IMR-90 (cell line): Measurements from ENCODE around the gene S100A6.

Experiments
- BHLHE40 ChIP-seq: fragments of 150-350 bp; IDR thresholded peaks from 2 replicates; pipeline ENCODE4 v1.6.1; 2016; ENCODE audit warnings: mild to moderate bottlenecking, low read depth, low read length
- CEBPB ChIP-seq: IDR thresholded peaks from 2 replicates; pipeline ENCODE4 v1.6.1; 2012; ENCODE audit warnings: low read depth, low read length, improper control_type of control experiment
- MAFK ChIP-seq: IDR thresholded peaks from 2 replicates; pipeline ENCODE4 v1.6.1; 2012; ENCODE audit warnings: low read depth, low read length, improper control_type of control experiment
- POLR2A ChIP-seq: IDR thresholded peaks from 2 replicates; pipeline ENCODE4 v1.6.1; 2012; ENCODE audit warnings: mild to moderate bottlenecking, low read depth, low read length
- TF ChIP-seq, protein P1 (sequence below): conservative IDR thresholded peaks from 2 replicates; pipeline ENCODE4 v1.5.1; 2012; ENCODE audit warnings: mild to moderate bottlenecking, low read depth, low read length, improper control_type of control experiment

DNA sequence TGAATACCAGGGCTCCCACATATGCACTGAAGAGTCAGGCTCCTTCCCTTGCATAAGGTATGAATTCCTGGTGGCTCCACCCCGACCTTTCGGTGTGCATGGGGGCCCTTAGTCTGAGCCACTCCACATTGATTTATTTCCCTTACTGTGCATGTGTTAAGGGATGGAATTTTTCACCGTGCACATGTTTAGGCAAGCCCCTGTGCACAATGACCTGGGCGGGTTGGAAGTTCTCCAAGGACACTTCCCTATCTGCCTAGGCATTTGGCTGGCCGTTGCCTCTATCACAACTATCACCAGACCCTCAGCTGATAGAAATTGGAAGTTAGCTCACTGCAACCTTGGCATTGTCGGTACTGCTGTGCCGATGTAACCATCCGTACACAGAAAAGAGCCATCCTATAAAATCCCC lies 9.7 kb downstream of the S100A6 start:
- TF ChIP-seq, protein P1, sequence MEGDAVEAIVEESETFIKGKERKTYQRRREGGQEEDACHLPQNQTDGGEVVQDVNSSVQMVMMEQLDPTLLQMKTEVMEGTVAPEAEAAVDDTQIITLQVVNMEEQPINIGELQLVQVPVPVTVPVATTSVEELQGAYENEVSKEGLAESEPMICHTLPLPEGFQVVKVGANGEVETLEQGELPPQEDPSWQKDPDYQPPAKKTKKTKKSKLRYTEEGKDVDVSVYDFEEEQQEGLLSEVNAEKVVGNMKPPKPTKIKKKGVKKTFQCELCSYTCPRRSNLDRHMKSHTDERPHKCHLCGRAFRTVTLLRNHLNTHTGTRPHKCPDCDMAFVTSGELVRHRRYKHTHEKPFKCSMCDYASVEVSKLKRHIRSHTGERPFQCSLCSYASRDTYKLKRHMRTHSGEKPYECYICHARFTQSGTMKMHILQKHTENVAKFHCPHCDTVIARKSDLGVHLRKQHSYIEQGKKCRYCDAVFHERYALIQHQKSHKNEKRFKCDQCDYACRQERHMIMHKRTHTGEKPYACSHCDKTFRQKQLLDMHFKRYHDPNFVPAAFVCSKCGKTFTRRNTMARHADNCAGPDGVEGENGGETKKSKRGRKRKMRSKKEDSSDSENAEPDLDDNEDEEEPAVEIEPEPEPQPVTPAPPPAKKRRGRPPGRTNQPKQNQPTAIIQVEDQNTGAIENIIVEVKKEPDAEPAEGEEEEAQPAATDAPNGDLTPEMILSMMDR, result no peak
- TF ChIP-seq CEBPB (no peak), POLR2A (no peak), BHLHE40 (no peak), MAFK (no peak)
